ENCODE results near the gene CDC20B. TPM values are rescaled to one million over a fixed set of nuclear protein-coding genes. Genes with fewer than 3 reads are reported as not detected.

The CDC20B gene
- total and polyA plus RNA-seq, 2 of the 8 experiments (the other 6 are each of a cell fraction or from before 2014, with no cell fraction given) = 0.06 TPM; not detected in 1

- peak; percentile 67 for TF ChIP-seq PHF8 (conservative IDR thresholded peaks at IDR 0.05; ENCODE audit: low read depth, low read length)
- TF ChIP-seq POLR2AphosphoS5 (IDR thresholded peaks at IDR 0.05; ENCODE audit: low read depth, low read length) = peak; percentile 66; the same call in 1 of the 2 replicates
- peak; percentile 71; the same call in 1 of the 2 replicates for TF ChIP-seq SP4 (IDR thresholded peaks at IDR 0.05; ENCODE audit: low read length)
- peak; percentile 99 for TF ChIP-seq KDM5A (IDR thresholded peaks at IDR 0.05; ENCODE audit: low read length)
- TF ChIP-seq CHD1 (IDR thresholded peaks at IDR 0.05; ENCODE audit: low read depth, low read length) = peak; percentile 71; the same call in 1 of the 2 replicates
- peak in 2 of 3 experiments; percentile 50 to 60; a peak in 3 of 4 replicates for TF ChIP-seq CTCF (IDR thresholded peaks at IDR 0.05; ENCODE audit: control extremely low read depth in 1 of 3, insufficient read depth in 1 of 3, low read depth in 1 of 3, low read length in 3 of 3)
- TF ChIP-seq EP300 (IDR thresholded peaks at IDR 0.05; ENCODE audit: borderline replicate concordance in 1 of 2, low read depth in 2 of 2, low read length in 2 of 2) = no peak
- peak; percentile 40; the same call in 1 of the 2 replicates for TF ChIP-seq JUND (IDR thresholded peaks at IDR 0.05; ENCODE audit: low read length)
- no peak for TF ChIP-seq SP2 (IDR thresholded peaks at IDR 0.05; ENCODE audit: low read length)
- TF ChIP-seq EGR1 (IDR thresholded peaks at IDR 0.05; ENCODE audit: borderline replicate concordance, low read depth, low read length) = no peak
- TF ChIP-seq RAD21 (IDR thresholded peaks at IDR 0.05 in 1 of 2, conservative IDR thresholded peaks at IDR 0.05 in 1 of 2; ENCODE audit: low read depth in 2 of 2, low read length in 2 of 2) = peak; percentile 85 to 87
- peak; percentile 44; the same call in 1 of the 2 replicates for TF ChIP-seq RBBP5 (IDR thresholded peaks at IDR 0.05; ENCODE audit: borderline replicate concordance, low read depth, low read length)
- no peak for TF ChIP-seq ATF3 (IDR thresholded peaks at IDR 0.05; ENCODE audit: insufficient read depth, low read depth, low read length)
- TF ChIP-seq TAF1 (IDR thresholded peaks at IDR 0.05; ENCODE audit: low read depth, low read length) = peak; percentile 86
- no peak for TF ChIP-seq RNF2 (IDR thresholded peaks at IDR 0.05; ENCODE audit: borderline replicate concordance, low read depth, low read length, missing control alignments, poor library complexity, severe bottlenecking)
These were observed 13.0 kb downstream of the CDC20B start, which contains the start of gene GPX8 (continued) for GRCh38 chr5:55159763-55160492.

Measured in H1 (cell line).